Measurements from ENCODE around the gene GTPBP4. TPM values are rescaled to one million over a fixed set of nuclear protein-coding genes. Genes with fewer than 3 reads are reported as not detected.

The GTPBP4 gene
- total RNA-seq, 1 experiment from 2014 or later, result 41.2 TPM

DNA sequence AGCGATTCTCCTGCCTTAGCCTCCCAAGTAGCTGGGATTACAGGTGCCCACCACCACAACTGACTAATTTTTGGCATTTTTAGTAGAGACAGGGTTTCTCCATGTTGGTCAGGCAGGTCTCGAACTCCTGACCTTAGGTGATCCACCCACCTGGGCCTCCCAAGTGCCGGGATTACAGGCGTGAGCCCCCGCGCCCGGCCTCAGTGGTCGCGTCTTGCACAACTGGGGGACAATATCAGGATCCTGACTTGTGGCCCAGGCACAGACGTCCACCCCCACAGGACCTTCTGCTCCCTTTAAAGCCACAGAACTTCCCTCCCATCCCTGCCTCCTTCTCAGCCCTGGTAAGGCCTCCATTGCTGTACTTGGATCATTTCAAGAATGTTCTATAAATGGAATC lies 39.9 kb upstream of the GTPBP4 start:
- Histone ChIP-seq H3K9me2 (replicated peaks; ENCODE audit: insufficient read depth, low read length) (no peaks in the 10 kb centered on the region), H3K4me3 (ENCODE audit: low read length) (no peak overlapping the region), H3K79me2 (ENCODE audit: low read length) (no peaks in the 10 kb centered on the region), H3K27me3 (ENCODE audit: low read length) (no peaks in the 10 kb centered on the region), H3K9ac (ENCODE audit: low read length) (no peak overlapping the region), H3K4me2 (ENCODE audit: low read depth, low read length, poor library complexity, severe bottlenecking) (no peak overlapping the region), H2AFZ (ENCODE audit: low read length) (no peak overlapping the region), H3K36me3 (ENCODE audit: insufficient read depth, low read length) (no peaks in the 10 kb centered on the region), H3K4me1 (ENCODE audit: low read length) (peaks cover 19% of the 10 kb centered on the region), H3K9me3 (ENCODE audit: low read length) (no peaks in the 10 kb centered on the region), H4K20me1 (ENCODE audit: insufficient read depth, low read depth, low read length) (no peaks in the 10 kb centered on the region), H3K27ac (ENCODE audit: low read length) (no peak overlapping the region)
- no peak for DNase-seq

- Histone ChIP-seq H2AFZ (ENCODE audit: low read length) (no peak overlapping the region), H3K9me3 (ENCODE audit: low read length) (no peaks in the 10 kb centered on the region), H4K20me1 (ENCODE audit: insufficient read depth, low read depth, low read length) (no peaks in the 10 kb centered on the region), H3K27ac (ENCODE audit: low read length) (no peak overlapping the region), H3K4me1 (ENCODE audit: low read length) (peaks cover 8% of the 10 kb centered on the region), H3K9ac (ENCODE audit: low read length) (no peak overlapping the region), H3K4me3 (ENCODE audit: low read length) (no peak overlapping the region), H3K36me3 (ENCODE audit: insufficient read depth, low read length) (no peaks in the 10 kb centered on the region), H3K4me2 (ENCODE audit: low read depth, low read length, poor library complexity, severe bottlenecking) (no peak overlapping the region), H3K9me2 (replicated peaks; ENCODE audit: insufficient read depth, low read length) (no peaks in the 10 kb centered on the region), H3K27me3 (ENCODE audit: low read length) (no peaks in the 10 kb centered on the region), H3K79me2 (ENCODE audit: low read length) (no peaks in the 10 kb centered on the region)
- no peak for DNase-seq
Observed at GRCh38 chr10:949446-949845, 38.8 kb upstream of the GTPBP4 start.

GRCh38 chr10:953836-954235 lies 34.4 kb upstream of the GTPBP4 start:
- H3K36me3 ChIP-seq (ENCODE audit: insufficient read depth, low read length), result no peaks in the 10 kb centered on the region
- no peak for DNase-seq

DNA sequence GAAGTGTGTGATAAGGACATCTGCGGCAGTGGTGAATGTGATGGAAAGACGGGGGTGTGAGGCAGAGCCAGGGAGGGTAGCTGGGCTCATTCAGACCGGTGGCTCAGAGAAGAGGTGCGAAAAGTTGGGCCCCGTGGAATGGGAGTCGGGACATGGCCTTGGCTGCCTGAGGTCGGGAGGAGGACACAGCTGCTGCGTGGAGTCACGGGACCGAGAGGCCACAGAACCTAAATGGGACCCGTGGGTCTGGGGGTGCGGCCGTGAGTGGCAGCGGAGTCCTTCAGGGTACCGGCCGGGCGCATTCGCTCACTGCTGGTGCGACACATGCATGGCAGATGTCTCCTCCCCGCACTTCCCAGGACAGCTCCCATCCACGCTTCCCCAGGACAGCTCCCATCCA lies 33.8 kb upstream of the GTPBP4 start:
- H3K36me3 ChIP-seq (ENCODE audit: insufficient read depth, low read length), result no peaks in the 10 kb centered on the region
- no peak for DNase-seq
- no peak overlapping the region for H2AFZ ChIP-seq (ENCODE audit: low read length)
- no peak overlapping the region for H3K4me2 ChIP-seq (ENCODE audit: low read depth, low read length, poor library complexity, severe bottlenecking)
- H3K79me2 ChIP-seq (ENCODE audit: low read length), result no peaks in the 10 kb centered on the region
- H3K4me3 ChIP-seq (ENCODE audit: low read length), result no peak overlapping the region
- no peaks in the 10 kb centered on the region; the same call in 1 of the 2 replicates for H3K27me3 ChIP-seq (ENCODE audit: low read length)
- no peaks in the 10 kb centered on the region for H3K9me2 ChIP-seq (replicated peaks; ENCODE audit: insufficient read depth, low read length)
- H3K4me1 ChIP-seq (ENCODE audit: low read length), result peaks cover 4% of the 10 kb centered on the region; the same call in 1 of the 2 replicates
- H3K27ac ChIP-seq (ENCODE audit: low read length), result no peak overlapping the region
- no peaks in the 10 kb centered on the region for H3K9me3 ChIP-seq (ENCODE audit: low read length)
- no peaks in the 10 kb centered on the region for H4K20me1 ChIP-seq (ENCODE audit: insufficient read depth, low read depth, low read length)
- H3K9ac ChIP-seq (ENCODE audit: low read length), result no peak overlapping the region

More at GRCh38 chr10:953836-954235, 34.4 kb upstream of the GTPBP4 start:
- Histone ChIP-seq H4K20me1 (ENCODE audit: insufficient read depth, low read depth, low read length) (no peaks in the 10 kb centered on the region), H2AFZ (ENCODE audit: low read length) (no peak overlapping the region), H3K27me3 (ENCODE audit: low read length) (no peaks in the 10 kb centered on the region; the same call in 1 of the 2 replicates), H3K27ac (ENCODE audit: low read length) (no peak overlapping the region), H3K79me2 (ENCODE audit: low read length) (no peaks in the 10 kb centered on the region), H3K9me2 (replicated peaks; ENCODE audit: insufficient read depth, low read length) (no peaks in the 10 kb centered on the region), H3K9me3 (ENCODE audit: low read length) (no peaks in the 10 kb centered on the region), H3K4me1 (ENCODE audit: low read length) (peaks cover 4% of the 10 kb centered on the region; the same call in 1 of the 2 replicates), H3K4me3 (ENCODE audit: low read length) (no peak overlapping the region), H3K9ac (ENCODE audit: low read length) (no peak overlapping the region), H3K4me2 (ENCODE audit: low read depth, low read length, poor library complexity, severe bottlenecking) (no peak overlapping the region)

DNA sequence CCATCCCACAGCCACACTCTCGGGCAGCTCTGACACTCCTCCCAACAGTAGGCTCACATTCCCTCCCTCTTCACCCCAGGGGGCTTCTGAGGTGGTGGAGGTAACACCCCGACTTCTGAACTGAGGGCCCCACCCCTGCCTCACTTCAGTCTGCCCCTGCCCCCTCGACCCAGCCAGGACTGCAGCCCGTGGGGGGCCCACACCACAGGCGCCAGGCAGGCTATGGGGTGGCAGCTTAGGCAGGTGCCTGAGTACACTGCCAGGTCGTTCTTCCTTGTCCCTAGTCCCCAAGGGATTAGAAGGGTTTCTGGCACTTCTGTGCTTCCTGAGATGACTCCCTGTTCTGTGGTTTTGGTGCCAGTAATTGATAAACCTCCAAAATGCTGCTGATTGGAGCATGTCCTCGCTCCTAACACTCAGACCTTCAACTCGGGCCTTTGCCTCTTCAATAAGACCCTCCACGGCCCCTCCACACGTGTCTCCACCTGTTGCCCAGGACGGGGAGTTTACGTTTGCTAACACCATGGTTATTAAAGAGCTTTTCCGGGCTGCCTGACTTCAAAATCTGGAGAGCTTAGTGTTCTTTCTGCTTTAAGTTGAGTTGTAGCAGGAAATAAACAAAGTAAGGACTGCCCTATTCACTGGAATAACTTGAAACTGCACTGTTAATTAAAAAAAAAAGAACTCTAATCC lies 33.0 kb upstream of the GTPBP4 start:
- H4K20me1 ChIP-seq (ENCODE audit: insufficient read depth, low read depth, low read length), result no peaks in the 10 kb centered on the region
- H2AFZ ChIP-seq (ENCODE audit: low read length), result no peak overlapping the region
- no peak for DNase-seq
- no peaks in the 10 kb centered on the region for H3K36me3 ChIP-seq (ENCODE audit: insufficient read depth, low read length)
- H3K27ac ChIP-seq (ENCODE audit: low read length), result no peak overlapping the region
- no peaks in the 10 kb centered on the region for H3K9me2 ChIP-seq (replicated peaks; ENCODE audit: insufficient read depth, low read length)
- no peaks in the 10 kb centered on the region; the same call in 1 of the 2 replicates for H3K27me3 ChIP-seq (ENCODE audit: low read length)
- H3K9ac ChIP-seq (ENCODE audit: low read length), result no peak overlapping the region
- H3K9me3 ChIP-seq (ENCODE audit: low read length), result no peaks in the 10 kb centered on the region
- no peaks in the 10 kb centered on the region for H3K4me1 ChIP-seq (ENCODE audit: low read length)
- H3K4me3 ChIP-seq (ENCODE audit: low read length), result no peak overlapping the region
- H3K4me2 ChIP-seq (ENCODE audit: low read depth, low read length, poor library complexity, severe bottlenecking), result no peak overlapping the region
- no peaks in the 10 kb centered on the region for H3K79me2 ChIP-seq (ENCODE audit: low read length)

DNA sequence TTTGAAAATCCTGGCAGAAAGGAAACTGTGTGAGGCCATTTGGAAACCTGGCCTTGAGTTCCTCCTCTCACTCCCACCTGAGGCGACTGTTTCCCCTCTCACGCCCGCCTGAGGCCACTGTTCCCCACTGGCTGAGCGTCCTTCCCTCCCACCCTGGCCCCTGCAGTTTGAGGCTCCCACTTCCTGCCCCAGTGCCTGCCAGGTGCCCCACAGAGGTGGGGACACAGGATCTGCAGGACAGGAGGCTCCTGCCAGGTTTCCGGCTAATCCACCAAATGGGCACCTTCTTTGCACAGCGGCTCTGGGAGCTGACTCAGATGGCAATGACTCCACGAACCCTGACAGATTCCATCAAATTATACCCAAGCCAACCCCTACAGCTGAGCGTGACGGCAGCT lies 32.4 kb upstream of the GTPBP4 start:
- no peaks in the 10 kb centered on the region for H3K9me2 ChIP-seq (replicated peaks; ENCODE audit: insufficient read depth, low read length)
- H3K4me3 ChIP-seq (ENCODE audit: low read length), result no peak overlapping the region
- H3K9ac ChIP-seq (ENCODE audit: low read length), result no peak overlapping the region
- DNase-seq, result no peak
- H4K20me1 ChIP-seq (ENCODE audit: insufficient read depth, low read depth, low read length), result no peaks in the 10 kb centered on the region
- no peak overlapping the region for H3K4me2 ChIP-seq (ENCODE audit: low read depth, low read length, poor library complexity, severe bottlenecking)
- H3K36me3 ChIP-seq (ENCODE audit: insufficient read depth, low read length), result no peaks in the 10 kb centered on the region
- H3K27me3 ChIP-seq (ENCODE audit: low read length), result no peaks in the 10 kb centered on the region; the same call in 1 of the 2 replicates
- H3K4me1 ChIP-seq (ENCODE audit: low read length), result no peaks in the 10 kb centered on the region
- no peak overlapping the region for H3K27ac ChIP-seq (ENCODE audit: low read length)
- no peaks in the 10 kb centered on the region for H3K79me2 ChIP-seq (ENCODE audit: low read length)
- no peak overlapping the region for H2AFZ ChIP-seq (ENCODE audit: low read length)
- no peaks in the 10 kb centered on the region for H3K9me3 ChIP-seq (ENCODE audit: low read length)

DNA sequence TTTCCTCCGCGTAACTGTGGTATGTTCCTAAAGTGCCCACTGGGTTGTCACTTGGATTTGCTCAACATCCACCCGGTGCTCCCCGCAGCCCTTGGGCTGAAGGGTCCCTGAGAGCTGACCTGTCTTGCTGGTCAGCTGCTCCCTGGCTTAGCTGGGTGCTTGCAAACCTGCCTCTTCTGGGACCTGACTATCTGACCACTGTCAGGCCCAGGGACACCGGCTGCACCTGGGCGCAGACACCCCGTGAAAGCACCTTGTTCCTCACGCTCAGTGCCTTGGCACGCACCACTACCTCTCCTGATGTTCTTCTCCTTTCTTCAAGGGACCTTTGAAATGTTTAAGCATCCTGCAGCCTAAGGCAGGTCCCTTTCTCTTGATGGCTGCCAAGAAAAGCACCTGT lies 30.1 kb upstream of the GTPBP4 start:
- H3K9me3 ChIP-seq (ENCODE audit: low read length), result no peaks in the 10 kb centered on the region
- H3K27me3 ChIP-seq (ENCODE audit: low read length), result no peaks in the 10 kb centered on the region; the same call in 1 of the 2 replicates
- DNase-seq, result no peak
- H3K27ac ChIP-seq (ENCODE audit: low read length), result no peak overlapping the region
- no peak overlapping the region for H3K4me3 ChIP-seq (ENCODE audit: low read length)
- H4K20me1 ChIP-seq (ENCODE audit: insufficient read depth, low read depth, low read length), result no peaks in the 10 kb centered on the region
- no peaks in the 10 kb centered on the region for H3K4me1 ChIP-seq (ENCODE audit: low read length)
- H2AFZ ChIP-seq (ENCODE audit: low read length), result no peak overlapping the region
- H3K9ac ChIP-seq (ENCODE audit: low read length), result no peak overlapping the region
- no peaks in the 10 kb centered on the region for H3K9me2 ChIP-seq (replicated peaks; ENCODE audit: insufficient read depth, low read length)
- no peaks in the 10 kb centered on the region for H3K36me3 ChIP-seq (ENCODE audit: insufficient read depth, low read length)
- H3K4me2 ChIP-seq (ENCODE audit: low read depth, low read length, poor library complexity, severe bottlenecking), result no peak overlapping the region
- no peaks in the 10 kb centered on the region for H3K79me2 ChIP-seq (ENCODE audit: low read length)

GRCh38 chr10:958856-959255 lies 29.4 kb upstream of the GTPBP4 start:
- Histone ChIP-seq H3K9me3 (ENCODE audit: low read length) (no peaks in the 10 kb centered on the region), H3K27ac (ENCODE audit: low read length) (no peak overlapping the region), H4K20me1 (ENCODE audit: insufficient read depth, low read depth, low read length) (no peaks in the 10 kb centered on the region), H3K9ac (ENCODE audit: low read length) (no peak overlapping the region), H3K4me2 (ENCODE audit: low read depth, low read length, poor library complexity, severe bottlenecking) (no peak overlapping the region), H3K9me2 (replicated peaks; ENCODE audit: insufficient read depth, low read length) (no peaks in the 10 kb centered on the region), H3K27me3 (ENCODE audit: low read length) (no peaks in the 10 kb centered on the region; the same call in 1 of the 2 replicates), H2AFZ (ENCODE audit: low read length) (no peak overlapping the region), H3K79me2 (ENCODE audit: low read length) (no peaks in the 10 kb centered on the region), H3K36me3 (ENCODE audit: insufficient read depth, low read length) (no peaks in the 10 kb centered on the region), H3K4me1 (ENCODE audit: low read length) (no peaks in the 10 kb centered on the region), H3K4me3 (ENCODE audit: low read length) (no peak overlapping the region)
- DNase-seq, result no peak
